K562 (cell line): ENCODE measurements around the gene EMX2.

ENCODE experiments used
- CREB1 ChIP-seq, 2 experiments: sonication (generic) in 1 of 2; formaldehyde crosslinking in 1 of 2; IDR thresholded peaks; 2 replicates each; pipeline versions ENCODE4 v1.6.1 to v1.8.0; 2012 to 2022; ENCODE audit warnings: inconsistent platforms in 1 of 2, mild to moderate bottlenecking in 1 of 2, missing genetic modification reagents in 1 of 2, moderate library complexity in 1 of 2
- KAT2B ChIP-seq: IDR thresholded peaks from one replicate; pipeline ENCODE4 v1.6.1; 2012; ENCODE audit warnings: low read depth, mild to moderate bottlenecking, control low read depth, inconsistent platforms, low read length, moderate library complexity
- MEF2D ChIP-seq: conservative IDR thresholded peaks from 2 replicates; pipeline ENCODE4 v1.6.1; 2016; ENCODE audit warnings: low read depth, missing genetic modification characterization, missing compliant biosample characterization
- MXD1 ChIP-seq: fragments of 250-450 bp; sonication (Bioruptor Pico); IDR thresholded peaks from 2 replicates; pipeline ENCODE4 v1.8.0; 2021; ENCODE audit warnings: borderline replicate concordance, mild to moderate bottlenecking, moderate library complexity; ENCODE audit not compliant: poor library complexity, severe bottlenecking
- SMARCA5 ChIP-seq: fragments of 450-650 bp; IDR thresholded peaks from 2 replicates; pipeline ENCODE4 v1.6.1; 2016
- ZNF274 ChIP-seq: IDR thresholded peaks from 2 replicates; pipeline ENCODE4 v1.6.1; 2011; ENCODE audit warnings: low read depth, mild to moderate bottlenecking, low read length, moderate library complexity, borderline replicate concordance
- ZNF584 ChIP-seq: fragments of 200-800 bp; sonication (Bioruptor generic); IDR thresholded peaks from 2 replicates; pipeline ENCODE4 v1.6.1; 2016; ENCODE audit warnings: low read depth, mild to moderate bottlenecking, missing genetic modification characterization, missing compliant biosample characterization
- ZNF609 ChIP-seq: sonication (generic); formaldehyde crosslinking; IDR thresholded peaks from 2 replicates; pipeline ENCODE4 v1.8.1; 2023; ENCODE audit warnings: missing genetic modification reagents, mild to moderate bottlenecking, borderline replicate concordance

GRCh38 chr10:117497736-117498135 lies 44.8 kb upstream of the EMX2 start:
- TF ChIP-seq CREB1 (IDR thresholded peaks at IDR 0.05) (no peak), CREB1 (CRISPR knock-in tag; IDR thresholded peaks at IDR 0.05) (no peak), ZNF584 (CRISPR knock-in tag) (no peak), KAT2B (no peak), ZNF609 (CRISPR knock-in tag) (no peak), MEF2D (tag) (no peak), MXD1 (CRISPR knock-in tag) (no peak), SMARCA5 (no peak), ZNF274 (no peak)
